ENCODE results near the gene S100A3. TPM values are rescaled to one million over a fixed set of nuclear protein-coding genes. Genes with fewer than 3 reads are reported as not detected.

The S100A3 gene
- total RNA-seq, 1 donor from 2014 or later = not detected

- no peak for DNase-seq (ENCODE audit: low read depth, low spot score)
- TF ChIP-seq CTCF (conservative IDR thresholded peaks at IDR 0.05) = no peak
- H3K27ac Mint-ChIP-seq (ENCODE audit: unreplicated experiment) = no peak overlapping the region
- H3K27me3 Mint-ChIP-seq (ENCODE audit: low read depth) = no peaks in the 10 kb centered on the region
- peaks cover 10% of the 10 kb centered on the region for H3K4me1 Mint-ChIP-seq
- H3K36me3 Mint-ChIP-seq (ENCODE audit: low read depth) = no peaks in the 10 kb centered on the region
- no peak overlapping the region for H3K4me3 Mint-ChIP-seq
- no peaks in the 10 kb centered on the region for H3K9me3 Mint-ChIP-seq
Observed at GRCh38 chr1:153561466-153561985, 12.5 kb upstream of the S100A3 start.

- Mint-ChIP-seq H3K36me3 (ENCODE audit: low read depth) (no peaks in the 10 kb centered on the region), H3K27ac (ENCODE audit: unreplicated experiment) (no peak overlapping the region), H3K9me3 (no peaks in the 10 kb centered on the region), H3K27me3 (ENCODE audit: low read depth) (no peaks in the 10 kb centered on the region), H3K4me1 (peaks cover 3% of the 10 kb centered on the region), H3K4me3 (no peak overlapping the region)
- no peak for DNase-seq (ENCODE audit: low read depth, low spot score)
- TF ChIP-seq CTCF (conservative IDR thresholded peaks at IDR 0.05) = no peak
Observed at GRCh38 chr1:153560771-153561465, 11.9 kb upstream of the S100A3 start.

- H3K27ac Mint-ChIP-seq (ENCODE audit: unreplicated experiment) = no peak overlapping the region
Observed at GRCh38 chr1:153560241-153560640, 11.2 kb upstream of the S100A3 start.

GRCh38 chr1:153557877-153558276, 8.8 kb upstream of the S100A3 start:
- no peaks in the 10 kb centered on the region for H3K4me1 Mint-ChIP-seq
- no peaks in the 10 kb centered on the region for H3K9me3 Mint-ChIP-seq
- H3K36me3 Mint-ChIP-seq (ENCODE audit: low read depth) = no peaks in the 10 kb centered on the region
- H3K27ac Mint-ChIP-seq (ENCODE audit: unreplicated experiment) = no peak overlapping the region
- no peak overlapping the region for H3K4me3 Mint-ChIP-seq
- no peaks in the 10 kb centered on the region for H3K27me3 Mint-ChIP-seq (ENCODE audit: low read depth)
- no peak for TF ChIP-seq CTCF (conservative IDR thresholded peaks at IDR 0.05)
- no peak for DNase-seq (ENCODE audit: low read depth, low spot score)

More at GRCh38 chr1:153560241-153560640, 11.2 kb upstream of the S100A3 start:
- Mint-ChIP-seq H3K4me3 (no peak overlapping the region), H3K4me1 (no peaks in the 10 kb centered on the region), H3K27me3 (ENCODE audit: low read depth) (no peaks in the 10 kb centered on the region), H3K9me3 (no peaks in the 10 kb centered on the region), H3K36me3 (ENCODE audit: low read depth) (no peaks in the 10 kb centered on the region)
- no peak for DNase-seq (ENCODE audit: low read depth, low spot score)
- no peak for TF ChIP-seq CTCF (conservative IDR thresholded peaks at IDR 0.05)

GRCh38 chr1:153556348-153556747, 7.3 kb upstream of the S100A3 start:
- H3K4me3 Mint-ChIP-seq = no peak overlapping the region
- no peak for TF ChIP-seq CTCF (conservative IDR thresholded peaks at IDR 0.05)
- DNase-seq (ENCODE audit: low read depth, low spot score) = no peak
- no peaks in the 10 kb centered on the region for H3K27me3 Mint-ChIP-seq (ENCODE audit: low read depth)
- H3K36me3 Mint-ChIP-seq (ENCODE audit: low read depth) = no peaks in the 10 kb centered on the region
- no peak overlapping the region for H3K27ac Mint-ChIP-seq (ENCODE audit: unreplicated experiment)
- peaks cover 7% of the 10 kb centered on the region for H3K4me1 Mint-ChIP-seq
- no peaks in the 10 kb centered on the region for H3K9me3 Mint-ChIP-seq

Data from neural crest cell (in vitro differentiated cells).